Testis (tissue), 3 donors: ENCODE measurements around the gene GOLGA5. TPM values are rescaled to one million over a fixed set of nuclear protein-coding genes. Genes with fewer than 3 reads are reported as not detected.
"Not testable (repeated sequence)": the region's sequence is repeated elsewhere in the genome, so short reads cannot be mapped to it uniquely, and the experiment has no call there.

Source experiments
- DNase-seq: peaks from one replicate; pipeline ENCODE4 v3.0.0-alpha.2; 2019
- H3K27ac ChIP-seq, 2 donors: fragments of 200-600 bp; sonication (generic); one replicate each; pipeline ENCODE4 v1.5.1; 2019
- H3K27me3 ChIP-seq: fragments of 200-600 bp; sonication (generic); one replicate; pipeline ENCODE4 v1.5.1; 2019
- H3K36me3 ChIP-seq: fragments of 200-600 bp; sonication (generic); one replicate; pipeline ENCODE4 v1.5.1; 2017; ENCODE audit warnings: low read depth; ENCODE audit errors: missing control alignments
- H3K4me1 ChIP-seq: fragments of 200-600 bp; sonication (generic); one replicate; pipeline ENCODE4 v1.5.1; 2019
- H3K4me3 ChIP-seq, 2 donors: fragments of 200-600 bp; sonication (generic); one replicate each; pipeline ENCODE4 v1.5.1; 2017 to 2019
- H3K9me3 ChIP-seq: fragments of 200-600 bp; sonication (generic); one replicate; pipeline ENCODE4 v1.5.1; 2017
- CTCF ChIP-seq, 3 experiments: fragments of 450-650 bp in 2 of 3; fragments of 200-600 bp in 1 of 3; sonication (generic) in 1 of 3; IDR thresholded peaks; one replicate each; pipeline ENCODE4 v1.5.1; 2016 to 2019; ENCODE audit warnings: antibody characterized with exemption in 3 of 3, mild to moderate bottlenecking in 2 of 3, moderate library complexity in 1 of 3
- POLR2A ChIP-seq: fragments of 450-650 bp; IDR thresholded peaks from one replicate; pipeline ENCODE4 v1.6.1; 2017; ENCODE audit warnings: antibody characterized with exemption, mild to moderate bottlenecking, moderate library complexity
- WGBS, 2 donors: methylation state at CpG; one replicate each; pipeline ENCODE4 v1.1.5; 2018; 5-methylcytosine and 5-hydroxymethylcytosine counted together
- intact Hi-C: fragments of 100-400 bp; cut with DNase I; formaldehyde crosslinking; loops from one replicate; pipeline ENCODE4 v1.15.1; 2023; ENCODE audit warnings: low total_unique reads
- polyA plus RNA-seq: library from polyadenylated mRNA; stranded (reverse); fragments of 350-450 nt; fragmentation: Illumina TruSeq; extraction: RNeasy Lipid Tissue Mini Kit (QIAGEN cat#74804); gene quantifications from one replicate; pipeline ENCODE4 v1.2.3, GENCODE V29; 2014; ENCODE audit warnings: low read depth, low replicate concordance; ENCODE audit not compliant: insufficient read depth
- total RNA-seq, 2 donors: library from RNA; depleted of rRNA; stranded (reverse); fragments of >200 nt; gene quantifications; one replicate each; pipeline ENCODE4 v1.2.3, GENCODE V29; 2016

Gene GOLGA5
- total and polyA plus RNA-seq, 3 donors from 2014 or later = 46.8 to 92.0 (median 78.2) TPM

- no peak overlapping the region for H3K27ac ChIP-seq
- intact Hi-C loops = no loop called here
- no peaks in the 10 kb centered on the region for H3K27me3 ChIP-seq
- H3K9me3 ChIP-seq = no peaks in the 10 kb centered on the region
- H3K4me3 ChIP-seq = no peak overlapping the region
- WGBS, 2 donors = 93 to 96% methylated on average over 5 of the region's 5 CpGs
- no peaks in the 10 kb centered on the region for H3K36me3 ChIP-seq
- no peak for DNase-seq
- TF ChIP-seq POLR2A (no peak), CTCF (IDR thresholded peaks at IDR 0.05) (no peak)
- no peaks in the 10 kb centered on the region for H3K4me1 ChIP-seq
These were observed 25.3 kb upstream of the GOLGA5 start for GRCh38 chr14:92768795-92769194.

GRCh38 chr14:92770484-92770883 is 23.6 kb upstream of the GOLGA5 start:
- no peaks in the 10 kb centered on the region for H3K9me3 ChIP-seq
- no peaks in the 10 kb centered on the region for H3K36me3 ChIP-seq
- no peaks in the 10 kb centered on the region for H3K4me1 ChIP-seq
- intact Hi-C loops = no loop called here
- DNase-seq = no peak
- 90 to 95% methylated on average over 2 of the region's 2 CpGs for WGBS, 2 donors
- no peak overlapping the region for H3K4me3 ChIP-seq
- no peaks in the 10 kb centered on the region for H3K27me3 ChIP-seq
- no peak overlapping the region for H3K27ac ChIP-seq
- no peak for TF ChIP-seq CTCF (IDR thresholded peaks at IDR 0.05)

- Histone ChIP-seq H3K27me3 (no peaks in the 10 kb centered on the region), H3K36me3 (no peaks in the 10 kb centered on the region), H3K9me3 (no peaks in the 10 kb centered on the region), H3K4me3 (no peak overlapping the region), H3K27ac (no peak overlapping the region), H3K4me1 (no peaks in the 10 kb centered on the region)
- TF ChIP-seq CTCF (IDR thresholded peaks at IDR 0.05) = no peak
- TF ChIP-seq POLR2A = no peak
- WGBS, 2 donors = 82 to 83% methylated on average over 8 of the region's 8 CpGs
- DNase-seq = no peak
- intact Hi-C loops = no loop called here
These were observed 19.5 kb upstream of the GOLGA5 start for GRCh38 chr14:92774572-92774971.

GRCh38 chr14:92775292-92775691 is 18.8 kb upstream of the GOLGA5 start:
- H3K36me3 ChIP-seq, H3K27ac ChIP-seq, H3K4me3 ChIP-seq, H3K9me3 ChIP-seq, intact Hi-C loops, H3K4me1 ChIP-seq, H3K27me3 ChIP-seq, DNase-seq: not testable (repeated sequence)
- WGBS, 2 donors = 19 to 35% methylated on average over 2 of the region's 2 CpGs

GRCh38 chr14:92778868-92779565 is 15.1 kb upstream of the GOLGA5 start:
- H3K4me1 ChIP-seq, intact Hi-C loops, DNase-seq, H3K27me3 ChIP-seq, H3K9me3 ChIP-seq, H3K4me3 ChIP-seq, H3K36me3 ChIP-seq, H3K27ac ChIP-seq: not testable (repeated sequence)
- 89 to 94% methylated on average over 2 to 3 of the region's 3 CpGs for WGBS, 2 donors
